HepG2 (cell line): Measurements from ENCODE around the gene NPBWR2. TPM values are rescaled to one million over a fixed set of nuclear protein-coding genes. Genes with fewer than 3 reads are reported as not detected.

Source experiments
- EED ChIP-seq: sonication (generic); formaldehyde crosslinking; IDR thresholded peaks from 2 replicates; pipeline ENCODE4 v1.5.0; 2020; ENCODE audit warnings: mild to moderate bottlenecking, missing genetic modification reagents
- RBAK ChIP-seq: sonication (generic); formaldehyde crosslinking; IDR thresholded peaks from 2 replicates; pipeline ENCODE4 v1.5.1; 2020; ENCODE audit warnings: mild to moderate bottlenecking, missing genetic modification reagents
- SOX6 ChIP-seq, 2 experiments: fragments of 450-650 bp in 1 of 2; sonication (generic) in 1 of 2; formaldehyde crosslinking in 1 of 2; IDR thresholded peaks; 2 replicates each; pipeline versions ENCODE4 v1.4.0 to v1.6.1; 2017 to 2020; ENCODE audit warnings: antibody characterized with exemption in 1 of 2, mild to moderate bottlenecking in 1 of 2, missing genetic modification reagents in 1 of 2
- ZFP62 ChIP-seq: sonication (generic); formaldehyde crosslinking; IDR thresholded peaks from 2 replicates; pipeline ENCODE4 v1.4.0; 2020; ENCODE audit warnings: missing genetic modification reagents
- ZNF230 ChIP-seq: sonication (generic); formaldehyde crosslinking; IDR thresholded peaks from 2 replicates; pipeline ENCODE4 v1.4.0; 2020; ENCODE audit warnings: mild to moderate bottlenecking, missing genetic modification reagents
- ZNF34 ChIP-seq: sonication (generic); formaldehyde crosslinking; IDR thresholded peaks from 2 replicates; pipeline ENCODE4 v1.4.0; 2020; ENCODE audit warnings: mild to moderate bottlenecking, missing genetic modification reagents, borderline replicate concordance
- ZNF468 ChIP-seq: sonication (generic); formaldehyde crosslinking; IDR thresholded peaks from 2 replicates; pipeline ENCODE4 v1.8.0; 2022; ENCODE audit warnings: mild to moderate bottlenecking, moderate library complexity, missing genetic modification reagents
- ZNF557 ChIP-seq: sonication (generic); formaldehyde crosslinking; IDR thresholded peaks from 2 replicates; pipeline ENCODE4 v1.4.0; 2020; ENCODE audit warnings: missing genetic modification reagents
- polyA plus RNA-seq, 8 experiments: library from polyadenylated mRNA; depleted of rRNA in 3 of 8; stranded (reverse) in 7 of 8; unstranded in 1 of 8; fragments of >200 nt; fragmentation: Illumina TruSeq in 4 of 8; extraction: Trizol in 4 of 8; gene quantifications; 2 replicates each; pipeline versions ENCODE4 v1.2.1 to v1.2.3, GENCODE V29; 2011 to 2016; ENCODE audit warnings: low read depth in 4 of 8, missing spikeins in 1 of 8, mixed read lengths in 1 of 8; ENCODE audit not compliant: insufficient read depth in 1 of 8
- total RNA-seq, 5 experiments: library from RNA; depleted of rRNA; stranded (reverse); fragments of >200 nt; fragmentation: Illumina TruSeq; extraction: Trizol; gene quantifications; 2 replicates each; pipeline ENCODE4 v1.2.3, GENCODE V29; 2016; ENCODE audit warnings: low read depth in 1 of 5
- TF ChIP-seq, protein P1 (sequence below): sonication (generic); formaldehyde crosslinking; IDR thresholded peaks from 2 replicates; pipeline ENCODE4 v1.5.1; 2020; ENCODE audit warnings: missing genetic modification reagents, mild to moderate bottlenecking, borderline replicate concordance
- TF ChIP-seq, protein P2 (sequence below): IDR thresholded peaks from 2 replicates; pipeline ENCODE4 v1.6.1; 2016; ENCODE audit warnings: mild to moderate bottlenecking
- TF ChIP-seq, protein P3 (sequence below): sonication (generic); formaldehyde crosslinking; conservative IDR thresholded peaks from 2 replicates; pipeline ENCODE4 v1.8.0; 2022; ENCODE audit warnings: mild to moderate bottlenecking, moderate library complexity, missing genetic modification reagents
- TF ChIP-seq, protein P4 (sequence below): sonication (generic); IDR thresholded peaks from 2 replicates; pipeline ENCODE4 v1.6.1; 2016; ENCODE audit warnings: low read depth, borderline replicate concordance
- TF ChIP-seq, protein P5 (sequence below): IDR thresholded peaks from 2 replicates; pipeline ENCODE4 v1.6.1; 2012; ENCODE audit warnings: low read depth, low read length, improper control_type of control experiment
- TF ChIP-seq, protein P6 (sequence below): sonication (generic); formaldehyde crosslinking; IDR thresholded peaks from 2 replicates; pipeline ENCODE4 v1.4.0; 2020; ENCODE audit warnings: missing genetic modification reagents

Gene NPBWR2
- total and polyA plus RNA-seq, 2 of the 13 experiments (the other 11 are each of a cell fraction or from before 2014, with no cell fraction given) = not detected

DNA sequence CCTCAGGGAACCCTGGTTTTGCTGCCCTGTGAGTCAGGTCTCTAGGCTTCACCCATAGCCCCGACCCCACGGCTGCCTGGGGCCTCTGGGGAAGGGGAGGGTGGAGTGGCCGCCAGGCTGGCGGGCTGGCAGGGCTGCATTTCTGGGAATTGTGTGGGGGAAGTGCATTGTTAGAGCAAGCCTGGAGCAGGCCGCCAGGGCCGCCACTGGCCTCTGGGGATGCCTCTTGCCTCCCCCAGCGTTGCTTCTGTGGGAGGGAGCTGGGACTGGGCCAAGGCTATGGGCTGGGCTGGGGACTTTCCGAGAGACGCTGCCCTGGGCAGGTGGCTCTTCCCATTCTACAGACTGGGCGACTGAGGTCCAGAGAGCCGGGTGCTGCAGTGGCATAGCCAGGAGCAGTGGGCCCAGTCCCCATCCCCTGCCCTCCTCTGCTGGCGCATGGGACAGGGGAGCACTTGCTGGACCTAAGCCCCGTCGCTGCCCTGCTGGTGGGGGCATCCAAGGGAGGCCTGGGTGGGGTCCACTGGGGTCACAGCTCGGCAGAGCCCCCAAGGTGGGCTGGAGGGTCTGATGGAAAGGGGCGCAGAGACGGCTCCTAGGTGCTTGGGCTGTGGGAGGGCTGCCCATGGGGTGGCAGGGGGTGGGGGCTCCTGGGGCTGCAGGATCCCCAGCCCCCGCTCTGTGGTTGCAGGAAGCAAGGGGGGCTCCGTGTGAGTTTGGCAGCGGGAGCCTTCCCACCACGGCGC is 51.3 kb downstream of the NPBWR2 start (continued):
- TF ChIP-seq ZNF557 (CRISPR knock-in tag) (peak; percentile 82; the same call in 1 of the 2 replicates), ZNF230 (no peak), ZNF468 (peak; percentile 94; the same call in 1 of the 2 replicates), ZFP62 (CRISPR knock-in tag) (no peak), EED (CRISPR knock-in tag) (no peak), ZNF34 (CRISPR knock-in tag) (peak; percentile 71; the same call in 1 of the 2 replicates), RBAK (peak; percentile 25; the same call in 1 of the 2 replicates), SOX6 (IDR thresholded peaks at IDR 0.05) (no peak), SOX6 (CRISPR knock-in tag; IDR thresholded peaks at IDR 0.05) (peak; percentile 26)
- TF ChIP-seq, protein P1, sequence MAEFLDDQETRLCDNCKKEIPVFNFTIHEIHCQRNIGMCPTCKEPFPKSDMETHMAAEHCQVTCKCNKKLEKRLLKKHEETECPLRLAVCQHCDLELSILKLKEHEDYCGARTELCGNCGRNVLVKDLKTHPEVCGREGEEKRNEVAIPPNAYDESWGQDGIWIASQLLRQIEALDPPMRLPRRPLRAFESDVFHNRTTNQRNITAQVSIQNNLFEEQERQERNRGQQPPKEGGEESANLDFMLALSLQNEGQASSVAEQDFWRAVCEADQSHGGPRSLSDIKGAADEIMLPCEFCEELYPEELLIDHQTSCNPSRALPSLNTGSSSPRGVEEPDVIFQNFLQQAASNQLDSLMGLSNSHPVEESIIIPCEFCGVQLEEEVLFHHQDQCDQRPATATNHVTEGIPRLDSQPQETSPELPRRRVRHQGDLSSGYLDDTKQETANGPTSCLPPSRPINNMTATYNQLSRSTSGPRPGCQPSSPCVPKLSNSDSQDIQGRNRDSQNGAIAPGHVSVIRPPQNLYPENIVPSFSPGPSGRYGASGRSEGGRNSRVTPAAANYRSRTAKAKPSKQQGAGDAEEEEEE (CRISPR knock-in tag) = no peak
- TF ChIP-seq, protein P2, sequence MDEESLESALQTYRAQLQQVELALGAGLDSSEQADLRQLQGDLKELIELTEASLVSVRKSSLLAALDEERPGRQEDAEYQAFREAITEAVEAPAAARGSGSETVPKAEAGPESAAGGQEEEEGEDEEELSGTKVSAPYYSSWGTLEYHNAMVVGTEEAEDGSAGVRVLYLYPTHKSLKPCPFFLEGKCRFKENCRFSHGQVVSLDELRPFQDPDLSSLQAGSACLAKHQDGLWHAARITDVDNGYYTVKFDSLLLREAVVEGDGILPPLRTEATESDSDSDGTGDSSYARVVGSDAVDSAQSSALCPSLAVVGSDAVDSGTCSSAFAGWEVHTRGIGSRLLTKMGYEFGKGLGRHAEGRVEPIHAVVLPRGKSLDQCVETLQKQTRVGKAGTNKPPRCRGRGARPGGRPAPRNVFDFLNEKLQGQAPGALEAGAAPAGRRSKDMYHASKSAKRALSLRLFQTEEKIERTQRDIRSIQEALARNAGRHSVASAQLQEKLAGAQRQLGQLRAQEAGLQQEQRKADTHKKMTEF = peak; percentile 65; the same call in 1 of the 2 replicates
- TF ChIP-seq, protein P3, sequence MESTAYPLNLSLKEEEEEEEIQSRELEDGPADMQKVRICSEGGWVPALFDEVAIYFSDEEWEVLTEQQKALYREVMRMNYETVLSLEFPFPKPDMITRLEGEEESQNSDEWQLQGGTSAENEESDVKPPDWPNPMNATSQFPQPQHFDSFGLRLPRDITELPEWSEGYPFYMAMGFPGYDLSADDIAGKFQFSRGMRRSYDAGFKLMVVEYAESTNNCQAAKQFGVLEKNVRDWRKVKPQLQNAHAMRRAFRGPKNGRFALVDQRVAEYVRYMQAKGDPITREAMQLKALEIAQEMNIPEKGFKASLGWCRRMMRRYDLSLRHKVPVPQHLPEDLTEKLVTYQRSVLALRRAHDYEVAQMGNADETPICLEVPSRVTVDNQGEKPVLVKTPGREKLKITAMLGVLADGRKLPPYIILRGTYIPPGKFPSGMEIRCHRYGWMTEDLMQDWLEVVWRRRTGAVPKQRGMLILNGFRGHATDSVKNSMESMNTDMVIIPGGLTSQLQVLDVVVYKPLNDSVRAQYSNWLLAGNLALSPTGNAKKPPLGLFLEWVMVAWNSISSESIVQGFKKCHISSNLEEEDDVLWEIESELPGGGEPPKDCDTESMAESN (CRISPR knock-in tag) = 0 out of 2 replicates have a peak, but pooled peaks have one; percentile 49
- TF ChIP-seq, protein P4, sequence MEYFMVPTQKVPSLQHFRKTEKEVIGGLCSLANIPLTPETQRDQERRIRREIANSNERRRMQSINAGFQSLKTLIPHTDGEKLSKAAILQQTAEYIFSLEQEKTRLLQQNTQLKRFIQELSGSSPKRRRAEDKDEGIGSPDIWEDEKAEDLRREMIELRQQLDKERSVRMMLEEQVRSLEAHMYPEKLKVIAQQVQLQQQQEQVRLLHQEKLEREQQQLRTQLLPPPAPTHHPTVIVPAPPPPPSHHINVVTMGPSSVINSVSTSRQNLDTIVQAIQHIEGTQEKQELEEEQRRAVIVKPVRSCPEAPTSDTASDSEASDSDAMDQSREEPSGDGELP = peak; percentile 57; the same call in 1 of the 2 replicates
- TF ChIP-seq, protein P5, sequence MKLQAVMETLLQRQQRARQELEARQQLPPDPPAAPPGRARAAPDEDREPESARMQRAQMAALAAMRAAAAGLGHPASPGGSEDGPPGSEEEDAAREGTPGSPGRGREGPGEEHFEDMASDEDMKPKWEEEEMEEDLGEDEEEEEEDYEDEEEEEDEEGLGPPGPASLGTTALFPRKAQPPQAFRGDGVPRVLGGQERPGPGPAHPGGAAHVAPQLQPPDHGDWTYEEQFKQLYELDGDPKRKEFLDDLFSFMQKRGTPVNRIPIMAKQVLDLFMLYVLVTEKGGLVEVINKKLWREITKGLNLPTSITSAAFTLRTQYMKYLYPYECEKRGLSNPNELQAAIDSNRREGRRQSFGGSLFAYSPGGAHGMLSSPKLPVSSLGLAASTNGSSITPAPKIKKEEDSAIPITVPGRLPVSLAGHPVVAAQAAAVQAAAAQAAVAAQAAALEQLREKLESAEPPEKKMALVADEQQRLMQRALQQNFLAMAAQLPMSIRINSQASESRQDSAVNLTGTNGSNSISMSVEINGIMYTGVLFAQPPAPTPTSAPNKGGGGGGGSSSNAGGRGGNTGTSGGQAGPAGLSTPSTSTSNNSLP = no peak
- TF ChIP-seq, protein P6, sequence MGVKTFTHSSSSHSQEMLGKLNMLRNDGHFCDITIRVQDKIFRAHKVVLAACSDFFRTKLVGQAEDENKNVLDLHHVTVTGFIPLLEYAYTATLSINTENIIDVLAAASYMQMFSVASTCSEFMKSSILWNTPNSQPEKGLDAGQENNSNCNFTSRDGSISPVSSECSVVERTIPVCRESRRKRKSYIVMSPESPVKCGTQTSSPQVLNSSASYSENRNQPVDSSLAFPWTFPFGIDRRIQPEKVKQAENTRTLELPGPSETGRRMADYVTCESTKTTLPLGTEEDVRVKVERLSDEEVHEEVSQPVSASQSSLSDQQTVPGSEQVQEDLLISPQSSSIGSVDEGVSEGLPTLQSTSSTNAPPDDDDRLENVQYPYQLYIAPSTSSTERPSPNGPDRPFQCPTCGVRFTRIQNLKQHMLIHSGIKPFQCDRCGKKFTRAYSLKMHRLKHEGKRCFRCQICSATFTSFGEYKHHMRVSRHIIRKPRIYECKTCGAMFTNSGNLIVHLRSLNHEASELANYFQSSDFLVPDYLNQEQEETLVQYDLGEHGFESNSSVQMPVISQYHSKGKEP (CRISPR knock-in tag) = peak; percentile 84; the same call in 1 of the 2 replicates
